ENCODE data around the gene SH3YL1. TPM values are rescaled to one million over a fixed set of nuclear protein-coding genes. Genes with fewer than 3 reads are reported as not detected.

The SH3YL1 gene
- total and polyA plus RNA-seq, 2 of the 4 experiments (the other 2 are of a cell fraction) = 18.1 to 21.2 TPM

GRCh38 chr2:182509-183122 lies 81.2 kb downstream of the SH3YL1 start:
- Histone ChIP-seq H3K27ac (ENCODE audit: insufficient read depth, low read length) (no peak overlapping the region), H3K18ac (ENCODE audit: low read depth, low read length) (no peak overlapping the region), H2BK20ac (ENCODE audit: low read depth, low read length) (no peak overlapping the region), H3K36me3 (ENCODE audit: control insufficient read depth, insufficient read depth, low read length) (no peaks in the 10 kb centered on the region), H4K91ac (ENCODE audit: insufficient read depth, low read depth, low read length) (no peak overlapping the region), H2AFZ (replicated peaks; ENCODE audit: low read length, poor library complexity) (no peak overlapping the region), H3K9me3 (ENCODE audit: control insufficient read depth, insufficient read depth, low read length) (peaks cover 7% of the 10 kb centered on the region), H3K4ac (ENCODE audit: low read depth, low read length) (no peak overlapping the region), H3K27me3 (ENCODE audit: control insufficient read depth, insufficient read depth, low read length) (no peaks in the 10 kb centered on the region), H4K5ac (ENCODE audit: low read depth, low read length) (no peak overlapping the region), H3K14ac (replicated peaks; ENCODE audit: low read depth, low read length) (no peak overlapping the region), H2AK9ac (replicated peaks; ENCODE audit: low read depth, low read length, poor library complexity) (no peak overlapping the region), H3K79me1 (ENCODE audit: low read depth in 1 of 2, low read length in 2 of 2) (no peaks in the 10 kb centered on the region), H3K9ac (ENCODE audit: low read depth, low read length) (no peak overlapping the region), H2BK5ac (ENCODE audit: low read depth, low read length, poor library complexity, severe bottlenecking) (no peak overlapping the region), H2BK120ac (ENCODE audit: low read depth, low read length) (no peak overlapping the region), H2AK5ac (ENCODE audit: low read depth, low read length) (no peak overlapping the region), H2BK15ac (ENCODE audit: low read depth, low read length) (no peak overlapping the region), H4K20me1 (ENCODE audit: insufficient read depth, low read length) (no peaks in the 10 kb centered on the region), H3K4me1 (ENCODE audit: control insufficient read depth, insufficient read depth, low read length) (no peaks in the 10 kb centered on the region), H4K8ac (ENCODE audit: low read depth in 2 of 2, low read length in 2 of 2) (no peak overlapping the region), H3K4me2 (ENCODE audit: low read depth, low read length) (no peak overlapping the region), H3K23ac (ENCODE audit: low read depth, low read length) (no peak overlapping the region), H3K9me1 (ENCODE audit: insufficient read depth, low read length) (no peaks in the 10 kb centered on the region), H3K4me3 (ENCODE audit: insufficient read depth, low read depth, low read length) (no peak overlapping the region), H3K56ac (ENCODE audit: extremely low read depth, insufficient read depth, low read length) (no peak overlapping the region)
- intact Hi-C loops (cut with micrococcal nuclease) = no loop called here
- dilution Hi-C loops (cut with HindIII; ENCODE audit: low sequenced_read_pairs, unreplicated experiment) = no loop called here
- in situ Hi-C loops (cut with MboI; ENCODE audit: low sequenced_read_pairs) = no loop called here
- DNase-seq (no peak), ATAC-seq (ENCODE audit: low read depth) (no peak)
- BruUV-seq (replicated peaks) = no TSS peak
- CTCF ChIA-PET = no interaction called here
- POLR2A ChIA-PET (ENCODE audit: unreplicated experiment) = no interaction called here
- TF ChIP-seq CEBPB (IDR thresholded peaks at IDR 0.05; ENCODE audit: low read depth, low read length) (no peak), SMC3 (IDR thresholded peaks at IDR 0.05; ENCODE audit: low read depth, low read length) (no peak), MAFK (IDR thresholded peaks at IDR 0.05; ENCODE audit: low read depth, low read length) (no peak), MAZ (IDR thresholded peaks at IDR 0.05; ENCODE audit: borderline replicate concordance, low read depth, low read length) (no peak)

Measured in IMR-90 (cell line).